MM.1S (cell line): Measurements from ENCODE around the gene TMTC2.

Experiments used
- DNase-seq: peaks from one replicate; pipeline ENCODE4 v3.0.0-alpha.2; 2015
- H2AFZ ChIP-seq: fragments of 300-600 bp; sonication (generic); 2 replicates; pipeline ENCODE4 v1.6.0; 2016; ENCODE audit warnings: antibody characterized with exemption, low read length
- H3F3A ChIP-seq: fragments of 300-600 bp; sonication (generic); 2 replicates; pipeline ENCODE4 v1.6.1; 2016; ENCODE audit warnings: mild to moderate bottlenecking, antibody characterized with exemption, low read length, moderate library complexity, mixed read lengths; ENCODE audit not compliant: insufficient read depth
- H3K27ac ChIP-seq: fragments of 300-600 bp; sonication (generic); 2 replicates; pipeline ENCODE4 v1.5.1; 2016; ENCODE audit warnings: mild to moderate bottlenecking, low read length
- H3K27me3 ChIP-seq: fragments of 300-600 bp; sonication (generic); replicated peaks from 2 replicates; pipeline ENCODE4 v1.6.0; 2016; ENCODE audit warnings: low read length; ENCODE audit not compliant: insufficient read depth
- H3K36me3 ChIP-seq: fragments of 300-600 bp; sonication (generic); replicated peaks from 2 replicates; pipeline ENCODE4 v1.6.1; 2016; ENCODE audit warnings: mild to moderate bottlenecking, low read length, mixed read lengths; ENCODE audit not compliant: insufficient read depth
- H3K4me1 ChIP-seq: fragments of 300-600 bp; sonication (generic); 2 replicates; pipeline ENCODE4 v1.6.1; 2016; ENCODE audit warnings: low read length, mixed read lengths
- H3K4me2 ChIP-seq: fragments of 300-600 bp; sonication (generic); 2 replicates; pipeline ENCODE4 v1.6.0; 2016; ENCODE audit warnings: low read depth, low read length
- H3K4me3 ChIP-seq: fragments of 300-600 bp; sonication (generic); 2 replicates; pipeline ENCODE4 v1.5.1; 2016; ENCODE audit warnings: low read length, mixed read lengths
- H3K79me2 ChIP-seq: fragments of 300-600 bp; sonication (generic); 2 replicates; pipeline ENCODE4 v1.6.1; 2016; ENCODE audit warnings: mixed run types, low read length, mixed read lengths
- H3K9ac ChIP-seq: fragments of 300-600 bp; sonication (generic); 2 replicates; pipeline ENCODE4 v1.6.1; 2016; ENCODE audit warnings: low read length, mixed read lengths
- H3K9me2 ChIP-seq: fragments of 300-600 bp; sonication (generic); replicated peaks from 2 replicates; pipeline ENCODE4 v1.6.1; 2016; ENCODE audit warnings: mild to moderate bottlenecking, low read length, mixed read lengths; ENCODE audit not compliant: insufficient read depth
- H3K9me3 ChIP-seq: fragments of 300-600 bp; sonication (generic); replicated peaks from 2 replicates; pipeline ENCODE4 v1.6.1; 2016; ENCODE audit warnings: mild to moderate bottlenecking, low read length, mixed read lengths; ENCODE audit not compliant: insufficient read depth
- H4K20me1 ChIP-seq: fragments of 300-600 bp; sonication (generic); 2 replicates; pipeline ENCODE4 v1.6.1; 2016; ENCODE audit warnings: mild to moderate bottlenecking, low read length, moderate library complexity, mixed read lengths; ENCODE audit not compliant: insufficient read depth
- CTCF ChIP-seq: fragments of 300-600 bp; sonication (generic); IDR thresholded peaks from 2 replicates; pipeline ENCODE4 v1.5.1; 2016; ENCODE audit warnings: antibody characterized with exemption, low read length, mixed read lengths
- EZH2 ChIP-seq: fragments of 300-600 bp; sonication (generic); optimal IDR thresholded peaks from 2 replicates; pipeline ENCODE3; 2017; ENCODE audit warnings: low read depth, mild to moderate bottlenecking, antibody characterized with exemption, low read length, mixed read lengths
- EZH2phosphoT487 ChIP-seq: fragments of 300-600 bp; sonication (generic); IDR thresholded peaks from 2 replicates; pipeline ENCODE4 v1.6.1; 2018; ENCODE audit warnings: antibody characterized with exemption, low read length

Gene TMTC2

DNA sequence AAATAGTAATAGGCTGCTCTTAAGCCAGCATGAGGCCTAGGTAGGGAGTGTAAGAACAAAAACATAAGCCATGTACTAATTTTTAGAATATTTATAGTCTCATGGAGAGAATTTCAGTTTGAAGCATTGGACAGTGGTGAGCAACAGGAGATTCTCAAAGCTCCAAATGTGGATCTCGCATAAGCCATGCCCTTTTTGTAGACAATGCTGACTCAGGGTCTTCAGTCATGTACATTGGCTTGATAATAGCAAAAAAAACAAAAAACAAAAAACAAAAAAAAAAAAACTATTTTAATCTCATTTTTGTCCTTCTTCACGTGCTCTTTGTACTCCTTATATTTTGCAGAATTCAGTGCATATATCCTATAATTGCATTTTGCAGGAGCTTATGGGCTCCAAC lies 402.9 kb downstream of the TMTC2 start:
- H3K27ac ChIP-seq, result no peak overlapping the region
- no peaks in the 10 kb centered on the region for H3F3A ChIP-seq
- H3K79me2 ChIP-seq, result no peaks in the 10 kb centered on the region
- H3K9me2 ChIP-seq, result no peaks in the 10 kb centered on the region
- no peaks in the 10 kb centered on the region for H3K9me3 ChIP-seq
- H4K20me1 ChIP-seq, result no peaks in the 10 kb centered on the region
- H3K4me1 ChIP-seq, result no peaks in the 10 kb centered on the region
- no peak overlapping the region for H3K4me2 ChIP-seq
- DNase-seq, result no peak
- no peak overlapping the region for H2AFZ ChIP-seq
- H3K36me3 ChIP-seq, result no peaks in the 10 kb centered on the region
- no peak overlapping the region for H3K4me3 ChIP-seq
- TF ChIP-seq EZH2 (no peak), CTCF (no peak), EZH2phosphoT487 (no peak)
- no peak overlapping the region for H3K9ac ChIP-seq
- H3K27me3 ChIP-seq, result no peaks in the 10 kb centered on the region

GRCh38 chr12:83092129-83092528 lies 405.4 kb downstream of the TMTC2 start:
- Histone ChIP-seq H3K9me3 (no peaks in the 10 kb centered on the region), H3K27ac (no peak overlapping the region), H3K4me3 (no peak overlapping the region)

DNA sequence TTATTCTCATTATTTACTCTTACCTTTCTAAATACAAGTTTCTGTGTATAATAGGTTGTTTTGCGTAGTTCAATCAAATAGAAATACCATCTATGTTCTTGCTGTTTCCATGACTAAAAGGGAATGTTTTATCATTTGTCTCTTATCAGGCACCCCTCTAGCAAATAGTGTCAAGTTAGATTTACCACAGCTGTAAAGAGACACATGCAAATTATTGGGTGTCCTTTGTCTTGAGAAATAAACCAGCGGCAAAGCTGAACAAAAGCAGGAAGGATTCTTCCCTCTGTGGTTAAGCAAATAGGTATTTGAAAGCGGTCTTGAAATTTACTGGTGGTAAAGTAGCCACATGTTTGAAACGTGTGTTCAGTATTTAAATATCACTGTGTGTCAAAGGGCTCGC lies 405.9 kb downstream of the TMTC2 start:
- no peak overlapping the region for H3K4me2 ChIP-seq
- no peak overlapping the region for H3K27ac ChIP-seq
- no peaks in the 10 kb centered on the region for H3K9me3 ChIP-seq
- H3K4me1 ChIP-seq, result no peaks in the 10 kb centered on the region
- H3K27me3 ChIP-seq, result no peaks in the 10 kb centered on the region
- H3K9ac ChIP-seq, result no peak overlapping the region
- DNase-seq, result no peak
- H2AFZ ChIP-seq, result no peak overlapping the region
- H4K20me1 ChIP-seq, result no peaks in the 10 kb centered on the region
- H3F3A ChIP-seq, result no peaks in the 10 kb centered on the region
- H3K9me2 ChIP-seq, result no peaks in the 10 kb centered on the region
- H3K79me2 ChIP-seq, result no peaks in the 10 kb centered on the region
- no peaks in the 10 kb centered on the region for H3K36me3 ChIP-seq
- TF ChIP-seq CTCF (no peak), EZH2phosphoT487 (no peak), EZH2 (no peak)
- H3K4me3 ChIP-seq, result no peak overlapping the region

More at GRCh38 chr12:83092129-83092528, 405.4 kb downstream of the TMTC2 start:
- no peak for TF ChIP-seq EZH2
- no peak for TF ChIP-seq EZH2phosphoT487
- TF ChIP-seq CTCF, result no peak
- no peaks in the 10 kb centered on the region for H3K79me2 ChIP-seq
- no peak overlapping the region for H3K4me2 ChIP-seq
- no peaks in the 10 kb centered on the region for H3F3A ChIP-seq
- no peaks in the 10 kb centered on the region for H3K9me2 ChIP-seq
- no peak for DNase-seq
- no peak overlapping the region for H2AFZ ChIP-seq
- no peaks in the 10 kb centered on the region for H3K36me3 ChIP-seq
- no peaks in the 10 kb centered on the region for H3K27me3 ChIP-seq
- H3K9ac ChIP-seq, result no peak overlapping the region
- H4K20me1 ChIP-seq, result no peaks in the 10 kb centered on the region
- H3K4me1 ChIP-seq, result no peaks in the 10 kb centered on the region

DNA sequence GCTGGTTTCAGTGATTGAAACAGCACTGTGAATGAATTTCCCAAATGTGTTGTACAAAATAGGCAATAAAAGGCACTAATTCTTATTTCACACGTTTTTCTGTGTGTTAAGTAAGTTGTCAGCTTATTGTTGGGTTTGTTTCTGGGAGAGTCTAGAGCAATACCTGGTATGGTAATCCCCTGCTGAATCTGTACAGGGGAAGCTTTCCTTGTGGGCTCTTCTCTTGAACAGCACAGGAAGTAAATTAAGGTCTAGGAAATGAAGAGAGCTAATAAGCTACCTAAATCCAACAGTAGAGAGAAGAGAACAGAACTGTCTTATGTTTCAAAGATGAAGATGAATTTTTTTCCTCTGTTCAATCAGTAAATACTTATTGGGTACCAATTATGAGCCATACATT lies 406.7 kb downstream of the TMTC2 start:
- Histone ChIP-seq H3K9me3 (no peaks in the 10 kb centered on the region), H3K79me2 (no peaks in the 10 kb centered on the region), H3K4me2 (no peak overlapping the region), H3K9me2 (no peaks in the 10 kb centered on the region), H3K4me3 (no peak overlapping the region), H3K4me1 (no peaks in the 10 kb centered on the region), H3K36me3 (no peaks in the 10 kb centered on the region), H3K27ac (no peak overlapping the region), H3F3A (no peaks in the 10 kb centered on the region), H2AFZ (no peak overlapping the region), H3K9ac (no peak overlapping the region), H4K20me1 (no peaks in the 10 kb centered on the region), H3K27me3 (no peaks in the 10 kb centered on the region)
- TF ChIP-seq EZH2, result no peak
- no peak for TF ChIP-seq EZH2phosphoT487
- no peak for TF ChIP-seq CTCF
- DNase-seq, result peak; percentile 16
